ENCODE measurements around the gene TMC5.
A peak's percentile ranks its signal among the peaks of the same experiment; 100 is the strongest.
"Not testable (repeated sequence)": the region's sequence is repeated elsewhere in the genome, so short reads cannot be mapped to it uniquely, and the experiment has no call there.

The TMC5 gene, protein sequence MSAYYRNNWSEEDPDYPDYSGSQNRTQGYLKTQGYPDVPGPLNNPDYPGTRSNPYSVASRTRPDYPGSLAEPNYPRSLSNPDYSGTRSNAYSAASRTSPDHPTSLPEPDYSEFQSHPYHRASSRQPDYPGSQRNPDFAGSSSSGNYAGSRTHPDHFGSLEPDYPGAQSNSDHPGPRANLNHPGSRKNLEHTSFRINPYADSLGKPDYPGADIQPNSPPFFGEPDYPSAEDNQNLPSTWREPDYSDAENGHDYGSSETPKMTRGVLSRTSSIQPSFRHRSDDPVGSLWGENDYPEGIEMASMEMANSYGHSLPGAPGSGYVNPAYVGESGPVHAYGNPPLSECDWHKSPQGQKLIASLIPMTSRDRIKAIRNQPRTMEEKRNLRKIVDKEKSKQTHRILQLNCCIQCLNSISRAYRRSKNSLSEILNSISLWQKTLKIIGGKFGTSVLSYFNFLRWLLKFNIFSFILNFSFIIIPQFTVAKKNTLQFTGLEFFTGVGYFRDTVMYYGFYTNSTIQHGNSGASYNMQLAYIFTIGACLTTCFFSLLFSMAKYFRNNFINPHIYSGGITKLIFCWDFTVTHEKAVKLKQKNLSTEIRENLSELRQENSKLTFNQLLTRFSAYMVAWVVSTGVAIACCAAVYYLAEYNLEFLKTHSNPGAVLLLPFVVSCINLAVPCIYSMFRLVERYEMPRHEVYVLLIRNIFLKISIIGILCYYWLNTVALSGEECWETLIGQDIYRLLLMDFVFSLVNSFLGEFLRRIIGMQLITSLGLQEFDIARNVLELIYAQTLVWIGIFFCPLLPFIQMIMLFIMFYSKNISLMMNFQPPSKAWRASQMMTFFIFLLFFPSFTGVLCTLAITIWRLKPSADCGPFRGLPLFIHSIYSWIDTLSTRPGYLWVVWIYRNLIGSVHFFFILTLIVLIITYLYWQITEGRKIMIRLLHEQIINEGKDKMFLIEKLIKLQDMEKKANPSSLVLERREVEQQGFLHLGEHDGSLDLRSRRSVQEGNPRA

DNA sequence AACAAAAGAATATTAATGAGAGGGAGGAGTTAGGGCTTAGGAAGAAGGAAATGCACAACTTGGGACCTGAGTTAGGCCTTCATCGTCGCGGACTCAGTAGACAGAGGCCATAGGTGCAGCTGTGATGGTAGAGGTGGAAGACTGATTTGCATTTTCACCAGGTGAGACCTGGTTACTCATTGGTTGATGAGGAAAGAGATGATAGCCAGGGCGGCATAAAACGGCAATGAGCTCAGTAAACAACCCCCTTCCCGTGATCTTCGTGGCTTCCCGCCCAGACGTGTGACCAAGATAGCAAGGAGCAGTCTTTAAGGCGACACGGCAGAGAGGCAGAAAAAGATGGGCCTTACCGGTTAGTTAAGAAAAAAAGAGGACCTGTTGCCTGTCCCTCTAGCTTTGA is at the start of gene TMC5:
TMC5 (plus strand) TSS at position 244 of the 400 bp plus-strand sequence. CDS start 22,156 bp downstream, outside the sequence.
- no peak for FAIRE-seq

DNA sequence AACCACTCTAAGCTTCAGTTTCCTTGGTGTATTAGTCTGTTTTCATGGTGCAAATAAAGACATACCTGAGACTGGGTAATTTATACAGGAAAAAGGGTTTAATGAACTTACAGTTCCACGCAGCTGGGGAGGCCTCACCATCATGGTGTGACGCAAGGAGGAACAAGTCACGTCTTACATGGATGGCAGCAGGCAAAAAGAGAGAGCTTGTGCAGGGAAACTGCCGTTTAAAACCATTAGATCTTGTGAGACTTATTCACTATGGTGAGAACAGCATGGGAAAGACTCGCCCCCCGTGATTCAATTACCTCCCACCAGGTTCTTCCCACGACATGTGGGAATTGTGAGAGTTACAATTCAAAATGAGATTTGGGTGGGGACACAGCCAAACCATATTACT is 45.1 kb upstream of the TMC5 start:
- FAIRE-seq = not testable (repeated sequence)

DNA sequence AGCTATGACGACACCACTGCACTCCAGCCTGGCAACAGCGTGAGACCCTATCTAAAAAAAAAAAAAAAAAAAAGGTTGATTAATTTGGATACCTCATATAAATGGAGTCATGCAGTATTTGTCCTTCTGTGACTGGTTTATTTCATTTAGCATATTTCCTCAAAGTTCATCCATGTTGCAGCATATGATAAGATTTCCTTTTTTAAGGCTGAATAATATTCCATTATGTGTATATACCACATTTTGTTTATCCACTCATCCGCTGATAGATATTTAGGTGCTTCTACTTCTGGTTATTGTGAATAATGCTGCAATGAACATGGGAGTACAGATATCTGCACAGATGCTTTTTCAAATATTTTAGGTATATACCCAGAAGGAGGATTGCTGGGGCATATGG is 43.3 kb upstream of the TMC5 start:
- no peak for FAIRE-seq

DNA sequence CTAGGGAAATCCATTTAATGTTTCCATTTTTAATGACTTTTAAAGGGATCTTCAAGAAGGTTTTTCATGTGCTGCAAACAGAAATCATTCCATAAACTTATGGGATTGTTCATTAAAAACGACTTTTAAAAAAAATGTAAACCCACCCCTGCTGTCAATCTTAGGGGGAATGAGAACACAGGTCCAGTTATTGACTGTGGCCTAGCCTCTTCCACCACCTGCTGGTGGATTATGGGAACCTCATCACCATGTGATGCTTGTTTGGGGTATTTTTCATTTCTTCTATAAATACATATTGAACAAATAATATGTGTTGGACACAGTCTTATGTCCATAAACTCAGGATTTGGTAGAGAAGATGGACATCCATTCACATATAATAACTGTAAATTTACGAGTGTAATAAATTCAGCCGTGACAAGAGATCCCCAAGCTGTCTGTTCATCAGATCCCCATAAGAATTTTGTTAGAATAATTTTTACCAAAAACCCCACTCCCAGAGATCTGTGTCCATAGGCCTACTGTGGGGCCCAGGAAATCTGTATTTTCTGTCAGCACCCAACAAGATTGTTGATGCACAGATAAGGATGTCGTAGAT is 42.0 kb upstream of the TMC5 start:
- FAIRE-seq = peak; percentile 71

DNA sequence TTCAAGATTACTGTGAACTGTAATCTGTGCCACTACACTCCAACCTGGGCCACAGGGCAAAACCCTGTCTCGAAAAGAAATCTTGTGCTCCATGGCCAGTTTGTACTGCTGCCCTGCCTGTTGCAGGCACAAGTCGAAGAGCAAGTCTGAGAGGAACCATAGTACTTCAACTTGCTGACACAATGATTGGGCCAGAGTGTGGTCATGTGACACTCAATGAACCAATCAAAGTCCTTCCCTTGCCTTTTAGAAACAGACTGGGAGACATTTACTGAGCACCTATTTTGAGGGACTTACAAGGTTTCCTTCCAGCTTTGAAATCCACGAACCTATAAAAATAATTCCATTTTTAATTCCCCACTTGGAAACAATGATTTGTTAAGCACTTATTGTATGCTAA is 39.8 kb upstream of the TMC5 start:
- no peak for FAIRE-seq

DNA sequence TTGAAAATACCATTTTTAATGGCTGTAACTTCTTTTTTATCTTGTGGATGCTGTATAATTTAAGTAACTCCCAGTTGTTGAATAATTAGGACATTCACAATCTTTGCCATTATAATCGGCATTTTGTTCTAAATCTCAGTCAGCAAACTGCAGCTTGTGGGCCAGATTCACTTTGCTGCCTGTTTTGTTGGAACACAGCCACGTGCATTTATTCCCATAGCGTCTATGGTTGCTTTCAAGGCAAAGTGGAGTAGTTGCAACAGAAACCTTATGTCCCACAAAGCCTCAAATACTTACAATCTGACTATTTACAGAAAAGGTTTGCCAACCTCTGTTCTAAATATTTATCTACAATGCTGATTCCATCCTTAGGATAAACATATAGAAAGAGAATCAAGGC is 39.2 kb upstream of the TMC5 start:
- no peak for FAIRE-seq

DNA sequence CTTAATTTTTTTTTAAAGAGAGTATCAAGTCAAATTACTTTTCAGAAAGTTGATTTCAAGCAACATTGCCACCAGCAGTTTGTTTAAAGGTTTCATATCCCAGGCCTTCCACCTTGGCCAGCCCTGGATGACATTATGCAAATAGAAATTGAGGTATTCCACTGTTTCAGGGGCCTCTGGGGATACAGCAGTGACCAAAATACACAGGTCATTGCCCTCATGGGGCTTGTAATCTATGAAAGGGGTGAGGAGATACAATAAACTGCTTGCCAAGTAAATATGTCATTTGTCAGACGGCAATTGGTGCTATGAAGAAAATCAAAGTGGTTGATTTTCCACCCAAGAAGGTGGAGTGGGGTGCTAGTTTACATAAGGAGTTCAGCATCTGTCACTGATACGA is 37.8 kb upstream of the TMC5 start:
- FAIRE-seq = no peak

DNA sequence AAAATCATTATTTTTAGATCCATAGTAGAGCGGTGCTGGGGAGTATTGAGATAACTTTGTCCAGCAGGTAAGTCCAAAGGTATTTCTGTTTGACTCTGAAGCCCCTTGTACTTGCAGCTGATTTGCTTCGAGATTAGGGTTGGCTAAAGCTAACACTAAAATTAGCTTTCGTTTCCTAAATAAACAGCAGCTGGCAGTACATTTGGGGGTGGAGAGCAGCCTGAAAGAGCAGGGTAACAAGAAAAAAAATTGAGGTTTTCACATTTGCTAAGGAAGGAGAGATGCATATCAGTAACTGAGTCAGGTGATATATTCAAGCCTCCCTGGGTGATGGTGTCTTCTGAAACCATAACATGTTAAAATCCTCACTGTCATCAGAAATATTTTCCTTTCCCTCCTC is 37.4 kb upstream of the TMC5 start:
- no peak for FAIRE-seq

DNA sequence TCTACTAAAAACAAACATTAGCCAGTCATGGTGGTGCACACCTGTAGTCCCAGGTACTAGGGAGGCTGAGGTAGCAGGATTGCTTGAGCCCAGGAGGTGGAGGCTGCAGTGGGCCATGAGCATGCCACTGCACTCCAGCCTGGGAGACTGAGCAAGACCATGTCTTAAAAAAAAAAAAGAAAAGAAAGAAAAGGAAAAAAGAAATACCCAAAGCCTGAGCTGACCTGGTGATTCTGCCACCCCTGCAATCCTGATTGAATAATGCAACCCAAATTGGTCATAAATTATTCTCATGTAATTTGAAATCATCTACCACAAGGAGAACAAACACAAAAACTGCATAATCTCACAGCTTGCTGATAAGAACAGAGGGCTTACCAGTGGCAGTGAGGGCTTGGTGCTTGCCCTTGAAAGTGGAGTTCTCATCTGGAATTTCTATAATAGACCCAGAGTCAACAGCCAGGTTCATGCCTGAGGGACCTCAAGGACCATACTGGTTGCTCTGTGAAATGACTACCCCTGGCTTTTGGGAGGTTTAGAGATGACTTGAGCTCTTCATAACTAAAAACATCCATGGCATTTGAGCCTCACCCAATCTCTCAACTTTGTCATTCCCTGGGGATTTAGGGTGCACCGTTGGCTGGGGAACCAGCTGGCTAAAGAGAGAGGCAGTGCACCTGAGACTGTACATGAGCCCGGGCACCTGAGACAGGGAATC is 35.4 kb upstream of the TMC5 start:
- FAIRE-seq = no peak

DNA sequence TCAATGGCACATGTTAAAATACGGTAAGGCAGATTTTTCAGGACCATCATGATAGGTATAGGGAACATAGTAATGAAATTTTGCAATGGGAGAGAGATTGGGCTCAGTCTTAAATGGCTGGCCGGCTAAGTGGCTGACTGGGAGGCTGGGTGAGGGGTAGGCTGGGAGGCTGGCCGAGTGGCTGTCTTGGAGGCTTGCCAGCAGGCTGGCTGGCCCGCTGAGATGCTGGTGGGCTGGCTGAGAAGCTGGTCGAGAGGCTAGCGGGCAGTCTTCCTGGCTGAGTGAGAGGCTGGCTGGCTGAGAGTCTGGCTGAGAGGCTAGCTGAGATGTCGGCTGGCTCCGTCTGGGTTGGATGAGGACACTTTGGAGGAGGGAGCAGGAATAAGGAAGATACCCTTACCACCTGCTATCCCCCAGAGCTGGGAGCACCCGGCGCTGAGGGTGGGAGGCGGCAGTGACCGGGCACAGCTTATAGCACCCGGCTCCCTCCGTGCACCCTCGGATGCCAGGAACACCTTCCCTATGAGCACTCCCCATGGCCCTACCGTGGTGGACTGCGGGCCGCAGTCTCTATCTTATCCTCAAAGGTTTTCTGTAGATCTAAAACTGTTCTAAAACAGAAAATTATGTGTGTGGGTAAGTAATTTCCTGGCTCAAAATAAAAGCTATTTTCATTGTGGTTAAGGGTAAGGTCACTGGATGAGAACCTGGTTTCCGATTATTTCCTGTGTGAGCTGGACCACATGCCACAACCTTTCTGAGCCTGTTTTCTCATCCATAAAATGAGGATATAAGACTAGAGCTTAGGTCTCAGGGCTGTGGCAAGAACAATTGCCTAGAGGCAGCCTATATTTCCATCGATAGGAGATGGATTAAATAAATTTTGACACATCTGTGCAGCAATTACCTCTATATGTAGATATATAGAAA is 34.5 kb upstream of the TMC5 start:
- FAIRE-seq = no peak

DNA sequence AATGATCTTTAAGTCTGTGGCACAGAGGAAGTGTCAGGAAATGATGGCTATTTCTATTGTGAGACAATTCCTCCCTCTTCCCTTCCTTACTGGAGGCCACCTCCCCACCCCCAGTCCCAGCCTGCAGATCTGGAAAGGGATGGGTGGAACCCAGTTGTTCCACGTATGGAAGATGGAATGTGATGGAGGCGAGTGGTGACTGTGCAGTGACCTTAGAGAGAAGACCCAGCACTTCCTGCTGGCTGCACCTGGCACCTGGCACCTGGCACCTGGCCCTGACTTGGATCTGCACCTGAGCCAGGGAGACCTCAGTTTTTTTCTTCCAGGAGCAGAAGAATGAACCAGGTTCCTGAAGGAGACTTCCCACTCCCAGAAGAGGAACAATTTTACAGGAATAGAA is 33.0 kb upstream of the TMC5 start:
- FAIRE-seq = no peak

DNA sequence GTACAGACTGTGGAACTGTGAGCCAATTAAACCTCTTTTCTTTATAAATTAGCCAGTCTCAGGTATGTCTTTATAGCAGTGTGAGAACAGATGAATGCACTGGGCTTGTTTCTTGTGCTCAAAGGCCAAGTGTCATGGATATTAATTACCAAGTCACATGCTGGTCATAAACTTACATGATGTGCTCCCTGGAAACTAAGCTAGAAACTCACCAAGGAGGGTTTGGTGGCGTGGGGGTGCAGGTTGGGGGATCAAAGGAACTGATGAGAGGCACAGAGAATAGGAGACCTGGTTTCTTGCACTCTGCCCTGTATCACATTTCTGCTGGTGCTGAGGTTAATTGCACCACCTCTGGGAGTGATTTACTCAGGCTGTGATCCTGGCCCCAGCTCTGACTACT is 31.2 kb upstream of the TMC5 start:
- FAIRE-seq = no peak

DNA sequence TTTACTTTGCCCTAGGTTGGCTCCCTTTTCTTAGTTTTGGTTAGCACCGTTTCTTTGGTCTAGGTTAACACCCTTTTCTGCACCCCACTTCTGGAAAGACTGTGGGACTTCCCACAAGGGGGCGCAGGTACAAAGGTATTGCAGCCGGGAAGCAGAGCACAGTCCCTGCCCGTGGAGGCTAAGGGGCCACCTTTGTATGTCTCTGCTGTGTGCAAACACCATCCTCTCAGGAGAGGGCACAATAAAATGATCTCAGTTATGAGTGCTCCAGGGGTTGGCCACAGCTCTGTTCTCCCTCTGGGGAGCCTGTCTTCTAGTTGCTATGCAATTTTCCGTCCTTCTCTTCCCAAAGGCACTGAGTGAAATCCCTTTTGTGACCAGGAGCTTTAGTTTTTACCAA is 28.4 kb upstream of the TMC5 start:
- FAIRE-seq = no peak

DNA sequence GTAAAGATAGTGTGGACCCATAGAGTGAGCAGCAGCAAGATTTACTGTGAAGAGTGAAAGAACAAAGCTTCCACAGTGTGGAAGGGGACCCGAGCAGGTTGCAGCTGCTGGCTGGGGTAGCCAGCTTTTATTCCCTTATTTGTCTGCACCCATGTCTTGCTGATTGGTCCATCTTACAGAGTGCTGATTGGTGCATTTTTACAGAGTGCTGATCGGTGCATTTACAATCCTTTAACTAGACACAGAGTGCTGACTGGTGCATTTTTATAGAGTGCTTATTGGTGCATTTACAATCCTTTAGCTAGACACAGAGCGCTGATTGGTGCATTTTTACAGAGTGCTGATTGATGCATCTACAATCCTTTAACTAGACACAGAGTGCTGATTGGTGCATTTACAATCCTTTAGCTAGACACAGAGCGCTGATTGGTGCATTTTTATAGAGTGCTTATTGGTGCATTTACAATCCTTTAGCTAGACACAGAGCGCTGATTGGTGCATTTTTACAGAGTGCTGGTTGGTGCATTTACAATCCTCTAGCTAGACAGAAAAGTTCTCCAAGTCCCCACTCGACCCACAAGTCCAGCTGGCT is 26.4 kb upstream of the TMC5 start:
- not testable (repeated sequence) for FAIRE-seq

DNA sequence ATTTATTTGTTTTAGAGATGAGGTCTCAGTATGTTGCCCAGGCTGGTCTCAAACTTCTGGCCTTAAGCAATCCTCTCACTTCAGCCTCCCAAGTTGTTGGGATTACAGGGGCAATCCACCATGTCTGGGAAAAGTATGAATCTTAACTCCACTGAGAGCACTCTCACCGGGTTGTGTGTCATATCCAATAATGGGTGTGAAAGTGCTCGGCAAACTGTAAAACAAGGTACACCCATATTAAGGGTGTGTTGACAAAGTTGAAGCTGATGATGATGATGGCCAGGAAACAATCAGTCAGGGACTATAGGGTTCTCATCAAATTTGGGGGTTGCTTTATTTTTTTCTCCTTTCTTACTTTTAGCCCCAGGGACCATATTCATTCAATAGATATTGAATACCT is 25.3 kb upstream of the TMC5 start:
- FAIRE-seq = no peak

DNA sequence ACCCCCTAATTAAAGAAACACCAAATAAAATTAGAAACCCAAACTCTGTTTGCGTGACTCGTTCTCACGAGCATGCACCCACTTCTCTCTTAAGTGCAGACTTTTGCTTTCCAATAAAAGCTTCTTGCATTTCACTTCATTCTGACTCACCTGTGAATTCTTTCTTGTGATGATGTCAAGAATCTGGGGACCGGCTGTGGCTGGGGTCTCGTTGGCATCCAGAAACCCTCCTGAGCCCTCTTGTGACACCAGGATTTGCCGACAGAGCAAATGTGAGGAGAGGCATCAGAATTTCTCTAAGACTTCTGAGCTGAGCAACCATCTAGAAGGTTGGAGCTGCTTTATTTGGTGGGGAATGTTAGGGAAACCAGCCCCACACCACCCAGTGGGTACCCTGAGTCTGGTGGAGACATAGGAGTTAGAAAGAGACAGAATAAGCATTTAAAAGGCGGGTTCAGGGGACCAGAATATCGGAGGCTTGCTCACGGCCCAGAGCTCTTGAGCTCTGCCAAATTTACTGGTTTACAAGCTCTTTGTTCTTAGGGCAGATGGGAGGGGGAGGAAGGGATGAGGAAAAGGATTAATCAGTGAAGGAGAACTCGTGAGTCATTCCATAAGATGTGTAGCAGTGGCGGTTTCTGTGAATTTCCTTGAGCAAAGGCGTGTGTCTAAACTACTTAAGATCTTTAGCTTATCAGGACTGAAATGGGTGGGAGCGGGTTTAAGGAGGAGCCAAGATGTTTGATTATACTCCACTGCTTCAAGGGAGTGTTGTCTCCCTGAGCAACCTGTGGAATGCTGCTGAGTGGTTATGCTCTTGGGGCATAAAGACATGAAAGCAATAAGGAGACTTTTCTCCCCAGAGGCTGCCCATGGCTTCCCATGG is 24.2 kb upstream of the TMC5 start:
- FAIRE-seq = no peak

DNA sequence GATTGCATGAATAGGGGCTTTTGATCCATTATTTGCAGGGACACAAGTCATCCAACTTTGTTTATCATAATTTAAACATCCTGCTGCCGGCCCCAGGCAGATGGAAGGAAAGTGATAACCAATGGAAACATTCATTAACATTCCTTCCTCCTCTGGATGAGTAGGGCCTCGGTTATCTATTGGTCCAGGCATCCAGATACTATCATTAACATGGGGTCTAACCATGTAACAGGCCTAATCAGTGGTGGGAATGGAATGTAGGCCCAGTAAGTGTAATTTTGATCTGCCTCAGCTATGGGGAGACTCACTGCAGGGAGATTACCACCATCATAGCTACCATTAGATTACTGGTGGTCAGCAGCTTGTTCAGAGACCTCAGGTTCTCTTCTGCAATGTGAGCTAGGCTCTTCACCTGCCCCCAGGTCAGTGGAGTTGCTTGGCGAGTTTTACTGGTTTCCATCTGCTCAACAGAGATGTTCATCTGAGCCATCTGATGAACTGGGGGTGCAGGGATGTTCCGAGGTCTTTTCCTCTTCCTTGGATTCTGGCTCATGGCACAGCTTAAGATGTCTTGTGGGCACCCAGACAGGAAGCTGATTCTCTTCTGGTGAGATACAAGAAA is 21.9 kb upstream of the TMC5 start:
- not testable (repeated sequence) for FAIRE-seq

DNA sequence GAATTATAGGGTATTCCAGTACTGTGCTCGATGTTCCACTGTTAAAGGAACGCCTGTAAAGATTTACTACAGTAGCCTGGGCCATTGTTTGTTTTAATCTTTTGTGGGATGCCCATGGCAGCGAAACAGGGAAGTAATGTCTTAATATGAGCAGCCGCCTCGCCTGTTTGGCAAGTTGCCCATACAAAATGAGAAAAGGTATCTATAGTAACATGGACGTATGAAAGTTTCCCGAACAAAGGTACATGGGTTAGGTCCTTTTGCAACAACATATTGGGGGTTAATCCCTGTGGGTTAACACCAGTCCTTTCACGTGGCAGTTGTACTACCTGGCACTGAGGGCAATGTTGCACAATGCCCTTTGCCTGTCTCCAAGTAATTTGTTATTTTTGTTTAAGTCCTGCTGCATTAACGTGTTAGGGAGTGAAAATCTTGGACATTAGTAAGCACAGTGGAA is 21.1 kb upstream of the TMC5 start:
- FAIRE-seq = no peak

DNA sequence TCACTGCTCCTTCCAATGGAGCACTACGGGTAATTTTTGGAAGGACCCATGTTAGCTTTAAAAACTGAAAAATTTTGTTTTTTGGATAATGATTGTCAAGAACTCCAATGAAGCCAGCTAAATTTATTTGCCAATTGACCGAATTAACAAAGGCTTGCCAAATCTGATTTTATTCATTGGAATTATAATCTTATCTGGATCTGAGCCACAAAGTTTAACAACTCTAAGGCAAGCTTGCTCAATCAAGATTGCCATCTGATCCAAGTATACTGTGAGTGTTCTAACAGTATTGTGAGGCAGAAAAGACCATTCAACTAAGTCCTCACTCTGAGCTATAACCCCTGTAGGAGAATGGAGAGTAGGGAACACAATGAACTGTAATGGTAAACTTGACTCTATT is 20.3 kb upstream of the TMC5 start:
- not testable (repeated sequence) for FAIRE-seq

DNA sequence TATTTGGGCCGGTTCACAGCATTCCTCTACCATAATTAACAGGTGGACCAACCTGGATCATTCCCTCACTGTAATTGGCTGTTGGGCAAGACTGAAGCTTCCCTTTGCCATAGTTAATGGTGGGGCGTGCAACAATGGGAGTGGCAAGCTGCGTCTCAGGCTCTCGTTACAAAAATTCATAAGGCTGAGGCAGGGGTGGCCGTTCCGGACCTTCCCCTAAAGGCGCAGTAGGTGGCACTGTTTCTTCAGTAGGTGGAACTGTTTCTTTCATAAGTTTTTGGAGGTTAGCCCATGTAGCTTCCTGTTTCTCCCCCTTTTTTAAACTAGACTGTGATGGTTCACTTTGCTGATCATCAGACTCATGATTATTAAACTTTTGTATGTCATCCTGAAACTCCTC is 17.0 kb upstream of the TMC5 start:
- FAIRE-seq = no peak
